Adrenal gland (tissue), 5 donors: ENCODE data around the gene ADRA1B.

Source experiments
- POLR2A ChIP-seq, 2 donors: fragments of 450-650 bp; IDR thresholded peaks; one replicate each; pipeline ENCODE4 v1.6.1; 2017; ENCODE audit warnings: antibody characterized with exemption in 2 of 2, mild to moderate bottlenecking in 2 of 2, moderate library complexity in 1 of 2
- TF ChIP-seq, protein P1 (sequence below), 6 experiments: fragments of 450-650 bp in 4 of 6; fragments of 200-600 bp in 2 of 6; sonication (generic) in 1 of 6; IDR thresholded peaks; 1 replicate in 5 of 6; 2 replicates in 1 of 6; pipeline versions ENCODE4 v1.5.1 to v1.8.0; 2016 to 2021; ENCODE audit warnings: antibody characterized with exemption in 6 of 6, mild to moderate bottlenecking in 2 of 6, moderate library complexity in 1 of 6
- donor health status: DM: no; HTN: no; CAD: no.

DNA sequence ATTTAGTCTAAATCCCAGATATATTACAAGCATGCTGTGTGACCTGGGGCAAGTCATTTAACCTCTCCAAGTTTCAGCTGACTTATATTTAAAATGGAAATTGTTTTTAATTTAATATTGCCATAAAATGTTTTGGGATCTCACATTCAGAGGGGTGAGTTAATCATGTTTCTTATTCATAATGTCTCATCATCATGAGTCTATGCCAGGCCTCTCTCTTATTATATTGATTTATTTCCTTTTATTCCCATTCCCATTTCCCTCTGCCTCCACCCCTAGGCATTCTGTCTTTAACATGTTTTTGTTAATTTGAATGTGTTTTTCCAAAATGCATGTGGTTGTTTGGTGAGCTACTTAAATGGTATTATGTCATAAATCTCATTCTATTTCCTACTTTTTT lies 53.7 kb downstream of the ADRA1B start:
- TF ChIP-seq, protein P1, sequence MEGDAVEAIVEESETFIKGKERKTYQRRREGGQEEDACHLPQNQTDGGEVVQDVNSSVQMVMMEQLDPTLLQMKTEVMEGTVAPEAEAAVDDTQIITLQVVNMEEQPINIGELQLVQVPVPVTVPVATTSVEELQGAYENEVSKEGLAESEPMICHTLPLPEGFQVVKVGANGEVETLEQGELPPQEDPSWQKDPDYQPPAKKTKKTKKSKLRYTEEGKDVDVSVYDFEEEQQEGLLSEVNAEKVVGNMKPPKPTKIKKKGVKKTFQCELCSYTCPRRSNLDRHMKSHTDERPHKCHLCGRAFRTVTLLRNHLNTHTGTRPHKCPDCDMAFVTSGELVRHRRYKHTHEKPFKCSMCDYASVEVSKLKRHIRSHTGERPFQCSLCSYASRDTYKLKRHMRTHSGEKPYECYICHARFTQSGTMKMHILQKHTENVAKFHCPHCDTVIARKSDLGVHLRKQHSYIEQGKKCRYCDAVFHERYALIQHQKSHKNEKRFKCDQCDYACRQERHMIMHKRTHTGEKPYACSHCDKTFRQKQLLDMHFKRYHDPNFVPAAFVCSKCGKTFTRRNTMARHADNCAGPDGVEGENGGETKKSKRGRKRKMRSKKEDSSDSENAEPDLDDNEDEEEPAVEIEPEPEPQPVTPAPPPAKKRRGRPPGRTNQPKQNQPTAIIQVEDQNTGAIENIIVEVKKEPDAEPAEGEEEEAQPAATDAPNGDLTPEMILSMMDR (IDR thresholded peaks at IDR 0.05): no peak
- TF ChIP-seq POLR2A (IDR thresholded peaks at IDR 0.05): no peak
